Measurements from ENCODE around the gene MTRF1. TPM values are rescaled to one million over a fixed set of nuclear protein-coding genes. Genes with fewer than 3 reads are reported as not detected.

The MTRF1 gene
- total and polyA plus RNA-seq, 9 of the 15 experiments (the other 6 are each of a cell fraction or from before 2014, with no cell fraction given), result 12.5 to 33.7 (median 20.1) TPM

DNA sequence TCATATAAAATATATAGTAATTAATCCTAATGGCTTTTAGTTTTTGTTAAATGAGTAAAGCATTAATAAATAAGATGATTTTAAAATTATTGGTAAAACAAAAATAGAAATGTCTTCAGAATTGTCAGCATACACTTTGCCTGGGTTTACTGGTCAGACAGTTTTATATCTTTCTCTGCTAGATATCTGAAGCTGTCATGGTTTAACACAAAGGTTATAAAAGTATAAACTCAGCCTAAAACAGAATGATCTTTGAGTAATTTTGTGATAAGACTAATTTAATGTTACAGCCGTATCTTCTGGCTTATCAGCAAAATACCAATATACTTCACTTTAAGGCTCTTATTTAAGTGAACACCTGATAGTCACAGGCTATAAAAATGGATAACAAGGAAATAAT is 29.9 kb upstream of the MTRF1 start:
- no peaks in the 10 kb centered on the region for H3K9me1 ChIP-seq (ENCODE audit: control insufficient read depth, insufficient read depth, low read length)
- 67% methylated on average over 1 of the region's 1 CpG for WGBS (ENCODE audit: insufficient coverage, low coverage, missing lambda C conversion rate)
- ATAC-seq, result no peak
- H3K4me2 ChIP-seq (ENCODE audit: insufficient read depth, low read length), result no peak overlapping the region
- no peaks in the 10 kb centered on the region for H3K9me3 ChIP-seq (replicated peaks; ENCODE audit: control insufficient read depth, insufficient read depth, low read depth, low read length)
- TF ChIP-seq, protein P1, sequence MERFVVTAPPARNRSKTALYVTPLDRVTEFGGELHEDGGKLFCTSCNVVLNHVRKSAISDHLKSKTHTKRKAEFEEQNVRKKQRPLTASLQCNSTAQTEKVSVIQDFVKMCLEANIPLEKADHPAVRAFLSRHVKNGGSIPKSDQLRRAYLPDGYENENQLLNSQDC (CRISPR knock-in tag; IDR thresholded peaks at IDR 0.05), result no peak
- H3K79me2 ChIP-seq (ENCODE audit: control insufficient read depth, insufficient read depth, low read length), result no peaks in the 10 kb centered on the region
- in situ Hi-C loops (cut with MboI) (no loop called here), intact Hi-C loops (cut with micrococcal nuclease) (no loop called here)
- no TSS peak for BruUV-seq (replicated peaks)
- no peaks in the 10 kb centered on the region for H3K27me3 ChIP-seq (ENCODE audit: control insufficient read depth in 2 of 2, insufficient read depth in 2 of 2, low read length in 2 of 2)
- POLR2A ChIA-PET, result no interaction called here
- no peak overlapping the region for H2AFZ ChIP-seq (ENCODE audit: low read depth, low read length)
- CTCF ChIA-PET (ENCODE audit: low intra/inter-chr PET ratio), result no interaction called here
- H3K4me1 ChIP-seq (replicated peaks in 1 of 2; ENCODE audit: control insufficient read depth in 2 of 2, insufficient read depth in 2 of 2, low read length in 2 of 2), result no peaks in the 10 kb centered on the region
- H3K27ac ChIP-seq (ENCODE audit: extremely low read depth, low read depth, low read length), result no peak overlapping the region
- no peak overlapping the region for H3K4me3 ChIP-seq
- no peak for DNase-seq (ENCODE audit: extremely low read depth in 1 of 4, low spot score in 3 of 4)
- H4K20me1 ChIP-seq (replicated peaks; ENCODE audit: control insufficient read depth, insufficient read depth, low read length), result no peaks in the 10 kb centered on the region
- no peak overlapping the region for H3K9ac ChIP-seq (ENCODE audit: insufficient read depth in 1 of 2, low read depth in 2 of 2, low read length in 2 of 2)
- FAIRE-seq, result no peak
- no peaks in the 10 kb centered on the region for H3K36me3 ChIP-seq (ENCODE audit: control insufficient read depth, insufficient read depth, low read length)

DNA sequence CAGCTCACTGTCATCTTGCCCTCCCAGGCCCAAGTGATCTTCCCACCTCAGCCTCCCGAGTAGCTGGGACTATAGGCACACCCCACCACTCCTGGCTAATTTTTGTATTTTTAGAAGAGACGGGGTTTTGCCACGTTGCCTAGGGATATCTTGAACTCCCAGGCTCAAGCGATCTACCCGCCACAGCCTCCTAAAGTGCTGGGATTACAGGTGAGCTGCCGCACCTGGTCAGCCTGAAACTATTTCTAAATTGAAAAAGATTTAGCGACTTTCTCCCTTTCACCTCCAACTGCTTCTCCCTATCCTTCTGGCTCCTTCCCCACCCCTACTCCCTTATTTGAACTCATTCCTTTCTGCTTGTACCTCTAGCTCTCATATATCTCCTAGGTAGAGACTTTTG is 27.9 kb upstream of the MTRF1 start:
- no TSS peak for BruUV-seq (replicated peaks)
- CTCF ChIA-PET (ENCODE audit: low intra/inter-chr PET ratio), result no interaction called here
- Histone ChIP-seq H4K20me1 (replicated peaks; ENCODE audit: control insufficient read depth, insufficient read depth, low read length) (no peaks in the 10 kb centered on the region), H3K36me3 (ENCODE audit: control insufficient read depth, insufficient read depth, low read length) (no peaks in the 10 kb centered on the region), H3K9me3 (replicated peaks; ENCODE audit: control insufficient read depth, insufficient read depth, low read depth, low read length) (no peaks in the 10 kb centered on the region), H3K79me2 (ENCODE audit: control insufficient read depth, insufficient read depth, low read length) (no peaks in the 10 kb centered on the region), H3K4me2 (ENCODE audit: insufficient read depth, low read length) (no peak overlapping the region), H3K9me1 (ENCODE audit: control insufficient read depth, insufficient read depth, low read length) (no peaks in the 10 kb centered on the region), H2AFZ (ENCODE audit: low read depth, low read length) (no peak overlapping the region), H3K4me1 (replicated peaks in 1 of 2; ENCODE audit: control insufficient read depth in 2 of 2, insufficient read depth in 2 of 2, low read length in 2 of 2) (no peaks in the 10 kb centered on the region), H3K9ac (ENCODE audit: insufficient read depth in 1 of 2, low read depth in 2 of 2, low read length in 2 of 2) (no peak overlapping the region), H3K27ac (ENCODE audit: extremely low read depth, low read depth, low read length) (no peak overlapping the region), H3K27me3 (ENCODE audit: control insufficient read depth in 2 of 2, insufficient read depth in 2 of 2, low read length in 2 of 2) (no peaks in the 10 kb centered on the region), H3K4me3 (no peak overlapping the region)
- no peak for DNase-seq (ENCODE audit: extremely low read depth in 1 of 4, low spot score in 3 of 4)
- in situ Hi-C loops (cut with MboI), result no loop called here
- intact Hi-C loops (cut with micrococcal nuclease), result no loop called here
- 22% methylated on average over 7 of the region's 7 CpGs for WGBS (ENCODE audit: insufficient coverage, low coverage, missing lambda C conversion rate)
- POLR2A ChIA-PET, result no interaction called here
- ATAC-seq, result no peak
- no peak for FAIRE-seq
- TF ChIP-seq ZNF274 (IDR thresholded peaks at IDR 0.05; ENCODE audit: borderline replicate concordance, low read depth, low read length) (no peak), TRIM28 (IDR thresholded peaks at IDR 0.05) (no peak), BRCA1 (IDR thresholded peaks at IDR 0.05) (no peak), BRCA1 (CRISPR knock-in tag; IDR thresholded peaks at IDR 0.05) (no peak), TEAD2 (tag; IDR thresholded peaks at IDR 0.05) (no peak), MEIS2 (IDR thresholded peaks at IDR 0.05; ENCODE audit: partially characterized antibody) (no peak), NFYB (IDR thresholded peaks at IDR 0.05; ENCODE audit: extremely low read depth, insufficient read length) (no peak), SIN3A (IDR thresholded peaks at IDR 0.05; ENCODE audit: borderline replicate concordance in 2 of 2, control insufficient read depth in 1 of 2, low read depth in 2 of 2, low read length in 2 of 2) (no peak), ZNF766 (CRISPR knock-in tag; conservative IDR thresholded peaks at IDR 0.05) (no peak), GABPB1 (CRISPR knock-in tag; IDR thresholded peaks at IDR 0.05) (no peak), PKNOX1 (IDR thresholded peaks at IDR 0.05) (no peak), SREBF1 (IDR thresholded peaks at IDR 0.05; ENCODE audit: borderline replicate concordance, low read depth, low read length) (no peak), RBM39 (optimal IDR thresholded peaks at IDR 0.05; ENCODE audit: low read depth, low read length) (no peak), POLR2B (IDR thresholded peaks at IDR 0.05; ENCODE audit: low read depth, partially characterized antibody) (no peak), MTA3 (IDR thresholded peaks at IDR 0.05; ENCODE audit: borderline replicate concordance) (no peak)
- TF ChIP-seq, protein P2, sequence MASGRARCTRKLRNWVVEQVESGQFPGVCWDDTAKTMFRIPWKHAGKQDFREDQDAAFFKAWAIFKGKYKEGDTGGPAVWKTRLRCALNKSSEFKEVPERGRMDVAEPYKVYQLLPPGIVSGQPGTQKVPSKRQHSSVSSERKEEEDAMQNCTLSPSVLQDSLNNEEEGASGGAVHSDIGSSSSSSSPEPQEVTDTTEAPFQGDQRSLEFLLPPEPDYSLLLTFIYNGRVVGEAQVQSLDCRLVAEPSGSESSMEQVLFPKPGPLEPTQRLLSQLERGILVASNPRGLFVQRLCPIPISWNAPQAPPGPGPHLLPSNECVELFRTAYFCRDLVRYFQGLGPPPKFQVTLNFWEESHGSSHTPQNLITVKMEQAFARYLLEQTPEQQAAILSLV (tag; IDR thresholded peaks at IDR 0.05), result no peak
